Parathyroid adenoma (tissue), 2 donors: ENCODE data around the gene ZNF10.

Experiments
- H2AFZ ChIP-seq: fragments of 300-600 bp; sonication (generic); one replicate; pipeline ENCODE4 v1.7.0; 2017; ENCODE audit warnings: antibody characterized with exemption, mild to moderate bottlenecking
- H3K27ac ChIP-seq: fragments of 300-600 bp; sonication (generic); one replicate; pipeline ENCODE4 v1.7.0; 2017
- H3K27me3 ChIP-seq: fragments of 300-600 bp; sonication (generic); one replicate; pipeline ENCODE4 v1.7.0; 2017; ENCODE audit warnings: low read length; ENCODE audit not compliant: control insufficient read depth, insufficient read depth
- H3K36me3 ChIP-seq: fragments of 300-600 bp; sonication (generic); one replicate; pipeline ENCODE4 v1.7.0; 2017; ENCODE audit warnings: low read length; ENCODE audit not compliant: control insufficient read depth, insufficient read depth
- H3K4me1 ChIP-seq: fragments of 300-600 bp; sonication (generic); one replicate; pipeline ENCODE4 v1.7.0; 2017; ENCODE audit warnings: control low read depth
- H3K4me2 ChIP-seq: fragments of 300-600 bp; sonication (generic); one replicate; pipeline ENCODE4 v1.7.0; 2017; ENCODE audit warnings: low read length
- H3K4me3 ChIP-seq: fragments of 300-600 bp; sonication (generic); one replicate; pipeline ENCODE4 v1.7.0; 2017; ENCODE audit warnings: low read depth, low read length
- H3K79me2 ChIP-seq: fragments of 300-600 bp; sonication (generic); one replicate; pipeline ENCODE4 v1.7.0; 2017; ENCODE audit warnings: control low read depth
- H3K9ac ChIP-seq: fragments of 300-600 bp; sonication (generic); one replicate; pipeline ENCODE4 v1.7.0; 2017; ENCODE audit warnings: mild to moderate bottlenecking
- H3K9me3 ChIP-seq: fragments of 300-600 bp; sonication (generic); one replicate; pipeline ENCODE4 v1.7.0; 2017; ENCODE audit warnings: low read length; ENCODE audit not compliant: control insufficient read depth
- TF ChIP-seq, protein P1 (sequence below): fragments of 300-600 bp; sonication (generic); IDR thresholded peaks from one replicate; pipeline ENCODE4 v1.7.0; 2017; ENCODE audit warnings: antibody characterized with exemption, mild to moderate bottlenecking
- donor health status: primary hyperparathyroidism.

Gene ZNF10

DNA sequence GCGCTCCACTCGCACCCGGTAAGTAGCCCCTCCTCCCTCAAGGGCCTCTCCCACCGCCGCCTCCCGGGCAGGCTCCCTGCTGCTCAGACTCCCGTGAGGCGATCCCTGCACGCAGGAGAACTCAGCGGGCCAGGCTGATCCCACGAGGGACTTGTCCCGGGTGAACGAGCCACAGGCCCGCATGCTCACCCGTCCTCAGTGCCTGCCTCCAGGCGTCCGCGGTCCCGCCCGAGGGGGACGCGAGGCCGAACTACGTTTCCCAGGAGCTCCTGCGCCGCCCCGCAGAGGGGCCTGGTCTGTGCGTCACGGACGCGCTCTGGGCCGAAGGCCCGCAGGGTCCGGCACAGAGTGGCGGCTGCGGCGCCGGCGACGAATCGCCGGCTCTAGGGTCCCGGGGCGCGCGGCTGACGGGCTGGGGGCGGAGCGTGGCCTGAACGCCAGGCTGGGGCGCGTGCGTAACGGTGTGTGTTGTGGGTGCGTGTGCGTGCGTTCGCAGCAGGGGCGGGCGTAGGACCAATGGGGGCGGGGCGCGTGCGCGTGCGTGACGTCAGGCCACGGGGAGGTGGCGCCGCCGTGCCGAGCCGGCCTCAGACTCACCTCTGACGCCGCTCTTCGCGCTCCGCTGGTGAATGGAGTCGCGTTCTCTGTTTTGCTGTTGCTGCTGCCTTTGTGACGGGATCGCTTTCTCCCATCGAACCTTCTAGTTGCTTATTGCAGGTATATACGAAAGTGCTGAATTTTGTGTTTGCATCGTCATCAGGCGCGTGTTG is at the start of gene ZNF10, which contains the start of gene ZNF891:
ZNF10 (plus strand) TSS at position 590 of the 770 bp plus-strand sequence. CDS start 13,866 bp downstream, outside the sequence.
ZNF891 (minus strand) TSS at position 237 of the 770 bp plus-strand sequence. CDS start 8,356 bp downstream, outside the sequence.
- Histone ChIP-seq H3K4me3 (peak within 1 kb of the TSS; percentile 99), H3K4me1 (no peaks in the 10 kb centered on the region), H3K9ac (peak within 1 kb of the TSS; percentile 29), H3K27ac (peak within 1 kb of the TSS; percentile 86), H3K4me2 (peak within 1 kb of the TSS; percentile 97), H3K79me2 (no peaks in the 10 kb centered on the region), H3K36me3 (no peaks in the 10 kb centered on the region), H3K27me3 (no peaks in the 10 kb centered on the region), H3K9me3 (no peaks in the 10 kb centered on the region), H2AFZ (peak within 1 kb of the TSS; percentile 94)
- TF ChIP-seq, protein P1, sequence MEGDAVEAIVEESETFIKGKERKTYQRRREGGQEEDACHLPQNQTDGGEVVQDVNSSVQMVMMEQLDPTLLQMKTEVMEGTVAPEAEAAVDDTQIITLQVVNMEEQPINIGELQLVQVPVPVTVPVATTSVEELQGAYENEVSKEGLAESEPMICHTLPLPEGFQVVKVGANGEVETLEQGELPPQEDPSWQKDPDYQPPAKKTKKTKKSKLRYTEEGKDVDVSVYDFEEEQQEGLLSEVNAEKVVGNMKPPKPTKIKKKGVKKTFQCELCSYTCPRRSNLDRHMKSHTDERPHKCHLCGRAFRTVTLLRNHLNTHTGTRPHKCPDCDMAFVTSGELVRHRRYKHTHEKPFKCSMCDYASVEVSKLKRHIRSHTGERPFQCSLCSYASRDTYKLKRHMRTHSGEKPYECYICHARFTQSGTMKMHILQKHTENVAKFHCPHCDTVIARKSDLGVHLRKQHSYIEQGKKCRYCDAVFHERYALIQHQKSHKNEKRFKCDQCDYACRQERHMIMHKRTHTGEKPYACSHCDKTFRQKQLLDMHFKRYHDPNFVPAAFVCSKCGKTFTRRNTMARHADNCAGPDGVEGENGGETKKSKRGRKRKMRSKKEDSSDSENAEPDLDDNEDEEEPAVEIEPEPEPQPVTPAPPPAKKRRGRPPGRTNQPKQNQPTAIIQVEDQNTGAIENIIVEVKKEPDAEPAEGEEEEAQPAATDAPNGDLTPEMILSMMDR, result no peak

DNA sequence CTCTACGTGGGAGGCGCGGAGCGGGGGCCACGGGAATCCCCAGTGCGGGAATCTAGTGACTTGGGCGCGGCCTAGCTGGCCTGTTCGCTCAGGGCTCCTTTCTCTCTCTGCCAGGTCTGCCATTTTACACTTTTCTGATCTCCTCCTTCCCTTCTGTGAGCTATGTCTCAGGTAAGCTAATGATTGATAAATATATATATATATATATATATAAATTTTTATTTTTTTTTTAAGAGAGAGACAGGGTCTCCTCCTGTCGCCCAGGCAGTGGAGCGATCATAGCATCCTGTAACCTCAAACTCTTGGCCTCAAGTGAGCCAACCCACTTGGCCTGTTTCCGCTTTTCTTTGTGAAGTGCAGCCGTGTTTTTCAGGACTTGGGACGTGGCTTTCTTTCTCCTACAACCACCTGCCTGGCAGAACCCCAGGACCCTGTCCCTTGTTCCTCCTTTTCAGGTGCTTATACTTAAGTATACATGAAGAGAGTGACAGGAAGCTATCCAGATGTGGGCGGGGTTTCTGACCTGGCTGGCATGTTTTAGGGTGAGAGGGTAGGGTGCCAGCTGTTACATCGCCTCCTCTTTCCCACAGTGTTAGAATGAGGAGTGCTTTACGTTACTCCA is 49.2 kb upstream of the ZNF10 start:
- no peaks in the 10 kb centered on the region for H3K79me2 ChIP-seq
- peak overlapping the region; percentile 94 for H2AFZ ChIP-seq
- H3K27ac ChIP-seq, result peak overlapping the region; percentile 97
- peak overlapping the region; percentile 76 for H3K4me3 ChIP-seq
- H3K27me3 ChIP-seq, result no peaks in the 10 kb centered on the region
- peaks cover 5% of the 10 kb centered on the region for H3K4me1 ChIP-seq
- TF ChIP-seq, protein P1, result no peak
- no peaks in the 10 kb centered on the region for H3K36me3 ChIP-seq
- H3K9ac ChIP-seq, result peak overlapping the region; percentile 64
- H3K4me2 ChIP-seq, result peak overlapping the region; percentile 70
- H3K9me3 ChIP-seq, result no peaks in the 10 kb centered on the region

DNA sequence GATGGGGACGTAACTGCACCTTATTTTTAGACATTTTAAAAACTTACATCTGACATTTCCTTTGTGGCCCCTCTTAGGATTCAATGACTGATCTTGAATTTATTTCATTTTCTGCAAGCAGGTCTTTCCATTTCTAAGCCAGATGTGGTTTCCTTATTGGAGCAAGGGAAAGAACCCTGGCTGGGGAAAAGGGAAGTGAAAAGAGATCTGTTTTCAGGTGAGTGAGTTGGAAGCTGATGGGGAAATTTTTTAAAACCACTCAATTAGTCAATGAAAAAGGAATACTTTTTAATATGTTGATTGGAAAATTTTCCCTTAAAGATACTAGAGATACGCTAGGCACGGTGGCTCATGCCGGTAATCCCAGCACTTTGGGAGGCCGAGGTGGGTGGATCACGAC is 47.1 kb upstream of the ZNF10 start:
- Histone ChIP-seq H3K4me3 (no peak overlapping the region), H2AFZ (no peak overlapping the region), H3K9me3 (no peaks in the 10 kb centered on the region), H3K4me2 (no peak overlapping the region), H3K36me3 (no peaks in the 10 kb centered on the region), H3K27me3 (no peaks in the 10 kb centered on the region), H3K9ac (no peak overlapping the region), H3K27ac (no peak overlapping the region), H3K79me2 (no peaks in the 10 kb centered on the region), H3K4me1 (peaks cover 5% of the 10 kb centered on the region)
- TF ChIP-seq, protein P1, result no peak

DNA sequence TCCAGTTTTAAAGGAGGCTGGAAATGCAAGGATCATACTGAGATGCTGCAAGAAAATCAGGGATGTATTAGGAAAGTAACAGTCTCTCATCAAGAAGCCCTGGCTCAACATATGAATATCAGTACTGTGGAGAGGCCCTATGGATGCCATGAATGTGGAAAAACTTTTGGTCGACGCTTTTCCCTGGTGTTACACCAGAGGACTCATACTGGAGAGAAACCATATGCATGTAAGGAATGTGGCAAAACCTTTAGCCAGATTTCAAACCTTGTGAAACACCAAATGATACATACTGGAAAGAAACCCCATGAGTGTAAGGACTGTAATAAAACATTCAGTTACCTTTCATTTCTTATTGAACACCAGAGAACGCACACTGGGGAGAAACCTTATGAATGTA is 24.8 kb upstream of the ZNF10 start:
- no peak overlapping the region for H3K4me3 ChIP-seq
- H3K36me3 ChIP-seq, result peaks cover 58% of the 10 kb centered on the region
- no peaks in the 10 kb centered on the region for H3K4me1 ChIP-seq
- H3K27me3 ChIP-seq, result no peaks in the 10 kb centered on the region
- H3K27ac ChIP-seq, result no peak overlapping the region
- H3K79me2 ChIP-seq, result no peaks in the 10 kb centered on the region
- H2AFZ ChIP-seq, result no peak overlapping the region
- no peak overlapping the region for H3K9ac ChIP-seq
- peaks cover 35% of the 10 kb centered on the region for H3K9me3 ChIP-seq
- no peak overlapping the region for H3K4me2 ChIP-seq
- TF ChIP-seq, protein P1, result no peak
